H1 (cell line): ENCODE measurements around the gene CRX.

ENCODE experiments used
- ATF2 ChIP-seq: IDR thresholded peaks from 2 replicates; pipeline ENCODE4 v1.6.1; 2012; ENCODE audit warnings: low read length, inconsistent platforms
- CEBPB ChIP-seq: IDR thresholded peaks from 2 replicates; pipeline ENCODE4 v1.6.1; 2012; ENCODE audit warnings: low read depth, low read length
- CREB1 ChIP-seq: IDR thresholded peaks from 2 replicates; pipeline ENCODE4 v1.6.1; 2012; ENCODE audit warnings: inconsistent platforms
- CTCF ChIP-seq, 3 experiments: IDR thresholded peaks; 1 replicate in 2 of 3; 2 replicates in 1 of 3; pipeline versions ENCODE4 v1.5.1 to v1.6.1; 2011; ENCODE audit warnings: low read length in 3 of 3, mild to moderate bottlenecking in 3 of 3, inconsistent platforms in 2 of 3, low read depth in 1 of 3, moderate library complexity in 1 of 3; ENCODE audit not compliant: insufficient read depth in 1 of 3; ENCODE audit errors: control extremely low read depth in 1 of 3
- EZH2 ChIP-seq: fragments of 200-600 bp; sonication (generic); IDR thresholded peaks from 2 replicates; pipeline ENCODE4 v1.7.1; 2012; ENCODE audit warnings: low read depth, mild to moderate bottlenecking, moderate library complexity, low read length, inconsistent platforms; ENCODE audit not compliant: severe bottlenecking
- POLR2A ChIP-seq, 2 experiments: IDR thresholded peaks; 1 replicate in 1 of 2; 2 replicates in 1 of 2; pipeline ENCODE4 v1.6.1; 2011; ENCODE audit warnings: low read depth in 2 of 2, low read length in 2 of 2, mild to moderate bottlenecking in 2 of 2; ENCODE audit errors: control extremely low read depth in 1 of 2
- POLR2AphosphoS5 ChIP-seq: IDR thresholded peaks from 2 replicates; pipeline ENCODE4 v1.6.1; 2011; ENCODE audit warnings: low read depth, low read length
- SUZ12 ChIP-seq: fragments of 200-600 bp; sonication (generic); IDR thresholded peaks from 2 replicates; pipeline ENCODE4 v1.6.1; 2012; ENCODE audit warnings: mild to moderate bottlenecking, inconsistent platforms, low read length, moderate library complexity, mixed read lengths
- TEAD4 ChIP-seq: IDR thresholded peaks from 2 replicates; pipeline ENCODE4 v1.6.1; 2012; ENCODE audit warnings: low read depth, low read length, inconsistent platforms, mixed read lengths
- YY1 ChIP-seq: IDR thresholded peaks from 2 replicates; pipeline ENCODE4 v1.6.1; 2011; ENCODE audit warnings: low read depth, mild to moderate bottlenecking, low read length
- ZNF274 ChIP-seq: IDR thresholded peaks from 2 replicates; pipeline ENCODE4 v1.7.0; 2012; ENCODE audit warnings: low read length, borderline replicate concordance; ENCODE audit errors: extremely low read depth

GRCh38 chr19:47878906-47879305, 57.2 kb downstream of the CRX start:
- TF ChIP-seq CTCF (IDR thresholded peaks at IDR 0.05; ENCODE audit: control extremely low read depth in 1 of 3, insufficient read depth in 1 of 3, low read depth in 1 of 3, low read length in 3 of 3): no peak
- no peak for TF ChIP-seq YY1
- TF ChIP-seq CREB1: no peak
- TF ChIP-seq POLR2A (IDR thresholded peaks at IDR 0.05; ENCODE audit: control extremely low read depth in 1 of 2, low read depth in 2 of 2, low read length in 2 of 2): no peak
- TF ChIP-seq SUZ12: no peak
- no peak for TF ChIP-seq POLR2AphosphoS5
- no peak for TF ChIP-seq TEAD4
- no peak for TF ChIP-seq CEBPB
- no peak for TF ChIP-seq EZH2
- TF ChIP-seq ZNF274: no peak
- TF ChIP-seq ATF2: no peak
